HTERT RPE-1 (cell line): ENCODE data around the gene LEPROT.

Experiments used
- in situ Hi-C: fragments of 300-500 bp; cut with MboI; formaldehyde crosslinking; loops from 4 replicates; pipeline ENCODE4 v1.14.3; 2020; ENCODE audit warnings: low sequenced_read_pairs

The LEPROT gene

DNA sequence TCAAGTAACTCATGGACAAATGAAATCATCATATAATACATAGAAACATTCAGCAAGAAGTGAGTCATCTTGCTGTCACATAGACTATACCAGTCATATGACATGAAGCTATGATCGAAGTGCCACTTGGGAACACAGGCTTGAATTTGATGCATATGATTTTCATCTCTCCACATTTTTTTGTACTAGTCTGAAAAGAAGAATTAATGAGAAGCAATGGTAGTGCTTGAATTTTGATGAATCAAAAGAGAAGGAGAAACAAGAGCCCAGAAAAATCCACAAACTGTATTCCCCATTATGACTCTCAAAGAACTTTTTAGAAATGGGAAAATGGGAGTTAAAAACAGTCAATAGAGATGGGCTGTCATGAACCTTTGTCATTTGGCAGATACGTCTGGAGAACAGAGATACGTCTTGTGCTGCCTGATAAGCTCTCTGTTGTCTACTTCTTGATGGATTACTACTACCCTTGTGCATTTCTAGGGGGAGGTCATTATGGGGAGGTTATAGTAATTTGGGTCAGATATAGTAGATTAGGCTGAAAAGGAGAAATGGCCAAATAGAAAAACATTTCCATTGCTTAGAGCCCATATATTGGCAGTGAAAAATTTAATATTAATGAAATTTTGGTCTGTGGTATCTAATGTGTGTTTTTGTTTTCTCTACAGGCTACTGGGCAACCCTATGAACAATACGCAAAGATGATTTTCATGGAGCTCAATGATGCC, 8.0 kb upstream of the LEPROT start:
- in situ Hi-C loops: no loop called here

DNA sequence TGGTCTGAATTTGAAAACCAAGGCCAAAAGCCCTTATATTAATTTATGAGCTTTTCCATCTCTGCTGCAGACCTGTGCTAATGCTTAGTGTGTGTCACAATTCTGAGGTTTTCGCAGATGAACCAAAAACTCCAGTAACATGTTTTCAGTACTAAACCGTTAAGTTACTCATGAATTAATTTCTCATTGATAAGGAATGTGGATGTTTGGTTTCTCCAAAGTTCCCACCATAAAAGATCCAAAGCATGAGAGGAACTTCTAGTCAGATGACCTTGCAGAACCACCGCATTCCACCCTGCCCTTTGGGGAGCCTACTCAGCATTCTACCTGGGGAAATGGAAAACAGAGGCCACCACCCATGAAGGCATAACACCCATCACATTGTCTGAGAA, 7.5 kb upstream of the LEPROT start:
- in situ Hi-C loops: no loop called here

DNA sequence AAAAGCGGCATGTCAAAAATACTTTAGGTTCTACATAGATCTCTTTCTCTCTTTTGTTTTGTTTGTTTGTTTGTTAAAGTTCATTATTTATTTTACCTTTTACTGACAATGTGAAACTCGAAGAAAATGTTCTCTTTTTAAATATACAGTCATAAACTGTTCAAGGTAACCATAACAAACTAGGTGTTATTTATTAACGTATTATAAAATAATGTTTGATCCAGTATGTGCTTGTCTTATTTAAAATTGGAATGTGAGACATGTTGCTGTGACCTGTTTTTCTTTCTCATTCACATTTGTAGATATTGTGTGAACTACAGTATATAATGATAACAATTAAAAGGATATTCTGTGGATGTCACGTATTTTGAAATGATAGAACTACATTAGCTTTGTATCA, 5.9 kb upstream of the LEPROT start:
- in situ Hi-C loops: no loop called here

DNA sequence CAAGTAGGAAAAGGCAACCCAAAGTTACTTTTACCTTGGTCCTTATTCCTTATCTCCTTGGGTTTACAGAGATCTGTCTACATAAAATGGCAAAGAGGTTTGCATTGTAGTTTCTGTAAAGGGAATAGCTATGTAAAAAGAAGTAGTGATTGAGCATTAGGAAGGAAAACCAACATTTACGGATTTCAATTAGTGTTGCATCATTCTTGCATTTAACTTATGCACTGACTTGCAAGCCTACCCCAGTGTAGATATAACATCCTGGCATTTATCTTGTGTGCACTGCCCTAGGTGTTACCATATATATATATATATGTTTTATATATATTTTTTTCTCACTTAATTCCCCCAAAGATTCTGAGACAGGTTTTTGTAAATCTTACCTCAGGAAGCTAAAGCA, 3.7 kb upstream of the LEPROT start:
- in situ Hi-C loops: no loop called here

DNA sequence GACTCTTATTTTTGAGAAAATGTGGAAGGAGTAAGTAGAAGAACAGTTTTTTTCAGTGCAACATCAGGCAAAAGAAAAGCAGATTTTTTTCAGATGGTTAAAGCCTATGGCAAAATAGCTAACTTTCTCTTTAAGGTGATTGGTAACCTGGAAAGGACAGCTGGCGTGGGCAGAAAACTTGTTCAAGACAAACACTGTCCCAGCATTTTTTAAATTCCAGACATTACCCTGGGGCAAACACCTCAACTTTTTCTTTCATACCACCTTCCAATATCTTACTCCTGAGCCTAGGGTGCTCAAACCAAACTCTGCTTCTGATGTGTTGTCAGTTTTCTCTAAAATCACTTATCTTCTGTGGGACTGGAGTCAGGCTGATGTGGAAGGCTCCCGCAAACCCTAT, 2.7 kb upstream of the LEPROT start:
- in situ Hi-C loops: no loop called here

DNA sequence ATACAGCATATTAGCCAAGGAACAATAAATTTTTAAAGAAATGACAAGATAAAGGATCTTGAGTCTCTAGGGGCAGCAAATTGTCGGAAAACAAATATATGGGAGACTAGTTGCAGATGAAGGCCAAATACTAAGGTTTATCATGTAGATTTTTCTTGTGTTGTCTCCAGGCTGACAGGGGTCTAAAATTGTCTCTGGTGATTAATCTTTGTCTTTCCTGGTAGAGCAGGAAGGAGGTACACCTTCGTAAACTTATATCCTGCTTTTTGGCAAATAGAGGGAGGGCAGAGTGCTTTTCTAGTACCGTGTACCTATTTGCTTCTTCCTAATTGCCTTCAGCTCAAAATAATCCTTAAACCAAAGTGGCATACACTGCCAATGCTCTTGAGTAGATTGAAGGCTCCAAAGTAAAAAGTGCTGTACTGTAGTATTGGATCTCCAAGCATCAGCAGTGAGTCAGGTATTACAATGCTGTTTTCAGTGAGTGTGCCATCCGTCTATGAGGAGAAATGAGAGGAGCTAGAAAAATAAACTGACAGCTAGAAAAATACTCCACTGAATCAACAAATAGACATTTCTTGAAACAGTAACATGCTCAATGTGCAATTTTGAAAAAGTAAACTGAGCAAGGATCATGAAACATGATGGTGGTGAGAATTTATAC, 1.8 kb upstream of the LEPROT start:
- in situ Hi-C loops: no loop called here

DNA sequence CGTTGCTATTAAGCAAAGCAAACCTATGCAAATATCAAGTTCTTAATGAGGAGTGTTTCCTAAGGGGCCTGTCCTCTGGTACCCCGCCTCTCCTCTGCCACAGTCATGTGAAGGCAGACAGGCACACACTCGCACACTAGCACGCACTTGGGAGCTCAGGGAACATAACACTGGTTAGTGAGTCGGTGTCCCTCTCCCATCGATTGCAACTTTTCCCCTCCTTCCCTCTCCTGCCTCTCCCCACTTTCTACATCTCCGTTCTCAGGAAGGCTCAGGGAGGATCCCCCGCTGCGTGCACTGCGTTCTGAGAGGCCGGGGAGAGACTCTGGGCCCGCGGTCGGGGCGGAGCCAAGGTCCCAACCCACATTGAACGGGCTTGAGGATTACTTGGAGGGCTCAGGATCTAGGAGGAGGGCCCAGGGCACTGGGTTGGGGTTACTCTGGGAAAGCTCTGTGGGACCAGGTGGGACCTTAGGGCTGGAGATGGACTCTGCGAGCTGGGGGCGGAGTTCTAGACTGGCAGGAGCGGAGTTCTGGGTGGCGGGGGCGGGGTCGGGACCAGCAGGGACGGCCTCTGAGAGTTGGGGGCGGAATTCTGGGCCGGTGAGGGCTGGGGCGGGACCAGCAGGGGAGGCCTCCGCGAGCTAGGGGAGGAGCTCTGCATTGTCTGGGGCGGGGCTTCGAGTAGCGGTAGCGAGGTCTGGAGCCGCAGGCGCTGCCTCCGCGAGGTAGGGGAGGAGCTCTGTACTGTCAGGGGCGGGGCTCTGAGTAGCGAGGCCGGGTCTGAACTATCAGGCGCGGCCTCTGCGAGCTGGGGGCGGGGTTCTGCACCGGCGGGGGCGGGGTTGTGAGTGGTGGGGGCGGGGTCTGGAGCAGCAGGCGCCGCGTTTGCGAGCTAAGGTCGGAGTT, 533 bp upstream of the LEPROT start:
- in situ Hi-C loops: no loop called here

DNA sequence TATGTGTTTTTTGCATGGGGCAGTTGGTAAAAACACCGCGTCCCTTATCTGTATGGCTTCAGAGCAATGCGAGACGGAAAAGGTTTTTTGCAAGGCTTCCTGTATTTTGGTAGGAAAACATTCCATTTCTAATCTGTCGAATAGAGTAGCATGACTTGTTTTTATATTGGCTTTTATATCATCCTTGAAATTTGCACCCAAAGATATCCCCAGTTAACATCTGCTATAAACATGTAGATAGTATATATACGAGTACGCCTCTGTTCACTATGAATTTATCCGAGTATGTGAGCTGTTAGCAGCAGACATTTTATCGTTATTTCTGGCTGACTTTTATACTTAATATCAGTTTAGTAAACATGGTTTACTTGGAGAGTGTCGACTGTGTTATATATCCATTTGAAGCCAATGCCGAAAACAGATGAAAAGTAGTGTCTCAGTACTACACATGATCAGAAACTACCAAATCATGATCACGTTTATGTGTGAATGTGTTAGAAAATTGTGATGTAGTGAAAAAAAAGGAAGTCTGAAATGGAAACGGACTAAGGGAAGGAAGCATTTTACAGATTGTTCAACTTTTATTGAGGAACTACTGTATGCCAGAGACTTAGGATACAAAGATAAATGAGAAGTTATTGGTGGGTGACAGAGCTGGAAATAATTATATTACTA, 1.0 kb downstream of the LEPROT start:
- in situ Hi-C loops: no loop called here

DNA sequence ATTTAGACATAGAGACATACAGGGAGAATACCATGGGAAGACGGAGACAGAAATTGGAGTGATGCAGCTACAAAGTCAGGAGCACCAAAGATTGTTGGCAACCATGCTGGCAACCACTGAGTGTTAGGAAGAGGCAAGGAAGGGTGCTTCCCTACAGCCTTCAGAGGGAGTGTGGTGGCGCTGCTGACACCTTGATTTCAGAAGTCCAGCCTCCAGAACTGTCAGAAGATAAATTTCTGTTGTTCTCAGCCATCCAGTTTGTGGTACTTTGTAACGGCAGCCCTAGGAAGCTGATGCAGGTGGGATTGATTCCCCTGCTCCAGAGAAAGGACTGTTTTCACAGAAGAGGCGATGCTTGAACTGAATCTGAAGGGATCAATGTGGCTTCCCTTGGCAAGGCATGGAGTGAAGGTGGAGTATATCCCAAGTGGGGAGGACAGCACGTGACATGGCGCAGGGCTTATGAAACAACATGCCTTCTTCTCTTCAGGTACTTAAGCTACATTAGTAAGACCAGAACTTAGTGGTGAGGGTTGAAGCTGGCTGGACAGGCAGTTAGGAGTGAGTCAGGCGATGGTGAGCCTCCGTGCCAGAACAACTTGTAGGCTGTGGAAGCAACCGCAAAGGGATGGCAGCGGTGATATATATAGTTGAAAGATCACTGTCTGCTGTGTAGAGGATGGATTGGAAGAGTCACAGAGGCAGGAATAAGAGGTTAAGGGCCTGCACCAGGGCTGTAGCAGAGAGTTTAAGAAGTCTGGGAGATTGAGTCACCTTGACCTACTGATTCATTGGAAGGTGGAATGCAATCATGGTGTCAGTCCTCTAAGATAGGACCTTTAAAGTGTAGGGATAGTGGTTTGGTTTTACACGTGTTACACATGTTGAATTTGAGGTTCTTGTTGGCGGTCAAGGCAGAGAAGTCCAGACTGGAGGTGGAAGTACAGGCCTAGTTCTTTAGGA, 2.1 kb downstream of the LEPROT start:
- in situ Hi-C loops: no loop called here

DNA sequence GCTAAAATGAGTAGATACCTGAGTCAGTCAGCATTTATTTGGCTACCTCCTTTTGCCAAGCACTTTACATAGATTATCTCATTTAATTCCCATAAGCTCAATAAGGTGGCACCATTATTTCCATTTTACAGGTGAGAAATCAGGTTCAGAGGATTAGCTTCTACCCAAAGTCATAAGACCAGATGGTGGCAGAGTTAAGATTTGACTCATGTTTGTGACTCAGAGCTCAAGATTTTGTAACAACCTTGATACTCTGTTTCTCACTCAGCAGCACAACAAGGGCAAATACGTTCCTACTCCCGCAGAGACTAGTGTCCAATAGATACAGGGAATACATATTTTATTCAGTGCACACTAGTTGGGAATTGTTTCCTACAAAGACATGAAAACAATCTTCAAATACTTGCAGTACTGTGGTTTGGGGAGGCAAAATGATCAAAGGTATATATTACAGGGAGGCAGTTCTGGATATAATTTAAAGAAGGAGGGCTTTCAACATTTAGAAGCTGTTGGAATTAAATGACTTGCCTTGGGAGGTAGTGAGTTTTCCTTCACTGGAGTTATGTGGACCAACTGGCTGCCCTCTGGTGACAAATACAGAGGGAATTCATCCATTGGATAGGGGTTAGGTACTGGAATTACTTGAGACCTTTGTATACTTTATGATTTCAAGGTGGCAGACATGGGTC, 3.6 kb downstream of the LEPROT start:
- in situ Hi-C loops: no loop called here

DNA sequence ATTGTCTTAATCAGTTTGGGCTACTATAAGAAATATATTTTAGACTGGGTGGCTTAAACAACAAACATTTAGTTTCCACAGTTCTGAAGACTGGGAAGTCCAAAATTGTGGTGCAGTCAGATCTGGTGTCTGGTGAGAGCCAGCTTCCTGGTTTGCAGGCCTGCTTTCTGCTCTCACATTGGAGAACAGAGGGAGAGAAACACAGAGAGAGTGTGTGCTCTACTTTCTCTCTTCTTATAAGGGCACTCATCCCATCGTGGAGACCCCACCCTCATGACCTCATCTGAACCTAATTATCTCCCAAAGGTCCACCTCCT, 4.1 kb downstream of the LEPROT start:
- in situ Hi-C loops: no loop called here

DNA sequence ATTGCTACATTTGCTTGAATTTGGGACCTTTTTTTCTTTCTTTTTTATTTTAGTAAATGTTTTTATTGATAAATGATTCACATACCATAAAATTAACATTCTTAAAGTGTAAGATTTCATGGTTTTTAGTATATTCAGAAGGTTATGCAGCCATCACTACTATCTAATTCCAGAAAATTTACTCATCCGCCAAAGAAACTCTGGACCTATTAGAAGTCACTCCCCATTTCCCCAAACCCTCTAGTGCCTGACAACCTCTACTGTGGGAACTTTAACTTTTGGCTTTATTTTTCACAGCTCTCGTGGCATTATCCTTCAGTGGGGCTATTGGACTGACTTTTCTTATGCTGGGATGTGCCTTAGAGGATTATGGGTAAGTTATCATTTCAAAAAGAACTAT, 4.5 kb downstream of the LEPROT start:
- in situ Hi-C loops: no loop called here

DNA sequence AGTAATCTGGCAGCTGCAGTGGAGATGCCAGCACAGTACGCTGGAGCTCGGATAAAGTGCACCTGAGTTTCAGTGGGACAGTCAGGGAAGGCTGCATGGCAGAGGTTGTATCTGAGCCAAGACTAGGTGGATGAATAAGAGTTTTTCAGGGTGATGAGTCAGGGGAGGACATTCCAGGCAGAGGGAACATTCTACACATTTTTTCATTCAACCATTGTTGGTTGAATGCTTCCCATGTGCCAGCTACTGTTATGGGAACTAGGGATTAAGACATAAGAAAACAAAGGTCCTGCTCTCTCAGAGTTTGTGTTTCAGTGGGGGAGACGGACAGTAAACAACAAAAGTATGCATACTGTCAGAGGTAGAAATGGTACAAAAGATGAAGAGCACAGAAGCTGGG, 5.2 kb downstream of the LEPROT start:
- in situ Hi-C loops: no loop called here

DNA sequence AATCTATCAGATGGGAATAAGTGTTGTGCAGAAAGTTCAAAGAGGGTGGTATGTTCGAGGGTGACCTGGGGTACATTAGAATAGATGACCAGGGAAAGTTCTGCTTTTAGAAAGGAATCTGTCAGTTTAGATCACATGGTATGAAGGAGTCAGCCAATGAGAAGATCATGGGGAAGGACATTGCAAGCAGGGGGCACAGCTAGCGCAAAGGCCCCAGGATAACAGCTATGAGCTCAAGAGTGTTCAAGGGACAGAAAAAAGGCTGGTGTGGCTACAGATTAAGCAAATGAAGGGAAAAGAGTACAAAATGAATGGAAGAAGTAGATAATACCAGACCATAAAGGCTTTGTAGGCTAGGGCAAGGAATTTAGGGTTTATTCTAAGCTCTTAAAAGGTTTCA, 8.6 kb downstream of the LEPROT start:
- in situ Hi-C loops: no loop called here

DNA sequence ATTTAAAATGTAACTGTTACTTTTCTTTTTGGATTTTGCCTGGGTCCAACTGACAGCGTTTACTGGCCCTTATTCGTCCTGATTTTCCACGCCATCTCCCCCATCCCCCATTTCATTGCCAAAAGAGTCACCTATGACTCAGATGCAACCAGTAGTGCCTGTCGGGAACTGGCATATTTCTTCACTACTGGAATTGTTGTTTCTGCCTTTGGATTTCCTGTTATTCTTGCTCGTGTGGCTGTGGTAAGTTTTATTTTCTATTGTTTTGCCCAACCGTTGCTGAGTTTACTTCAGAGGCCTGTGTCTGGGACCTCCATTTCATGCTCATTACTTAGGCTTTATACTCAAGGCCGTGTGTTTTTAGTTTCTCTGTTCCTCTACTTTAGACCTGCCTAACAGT, 9.3 kb downstream of the LEPROT start:
- in situ Hi-C loops: no loop called here

DNA sequence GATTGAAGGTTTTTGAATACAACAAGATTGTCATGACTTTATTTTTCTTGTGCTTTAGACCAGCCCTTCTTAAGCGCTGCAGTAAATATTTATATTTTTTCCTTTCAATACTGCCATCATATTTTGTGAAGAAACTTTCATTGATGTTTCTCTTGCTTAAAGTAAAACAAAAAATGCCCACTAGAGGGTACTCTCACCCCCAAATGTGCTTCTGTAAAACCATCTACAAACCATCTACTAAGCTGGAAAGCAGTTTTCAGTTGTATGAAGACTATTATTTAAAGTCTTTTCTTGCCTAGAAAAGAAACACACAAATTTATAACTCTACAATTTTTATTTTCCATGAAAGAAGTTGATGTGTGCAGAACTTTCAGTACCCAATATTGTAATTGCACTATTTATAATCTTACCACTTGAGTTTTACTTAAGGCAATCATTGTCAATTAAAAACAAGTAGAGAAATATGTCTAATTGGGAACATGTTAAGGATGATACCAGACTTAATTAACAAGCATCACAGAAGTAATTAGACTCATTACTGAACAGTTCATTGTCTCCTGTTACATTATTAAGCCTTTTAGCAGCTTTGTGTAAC, 10.7 kb downstream of the LEPROT start:
- in situ Hi-C loops: no loop called here

DNA sequence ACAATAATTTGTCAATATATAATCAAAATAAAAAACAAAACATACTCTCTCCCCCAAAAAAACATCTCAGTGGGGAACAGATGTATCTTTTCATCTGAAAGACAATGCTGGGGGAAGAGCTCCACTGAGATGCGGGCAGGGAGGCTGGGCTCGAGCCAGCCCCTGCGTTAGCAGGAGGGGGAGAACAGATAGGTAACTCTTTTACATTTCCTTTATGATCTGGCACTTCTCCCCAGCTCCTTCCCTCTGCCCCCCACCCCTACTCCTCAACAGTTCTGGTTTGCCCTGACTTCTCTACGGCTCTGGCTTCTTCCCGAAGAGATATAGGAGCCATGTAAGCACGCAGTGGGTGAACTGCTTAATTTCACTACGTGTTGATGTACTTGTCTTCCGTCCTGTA, 12.4 kb downstream of the LEPROT start:
- in situ Hi-C loops: no loop called here

DNA sequence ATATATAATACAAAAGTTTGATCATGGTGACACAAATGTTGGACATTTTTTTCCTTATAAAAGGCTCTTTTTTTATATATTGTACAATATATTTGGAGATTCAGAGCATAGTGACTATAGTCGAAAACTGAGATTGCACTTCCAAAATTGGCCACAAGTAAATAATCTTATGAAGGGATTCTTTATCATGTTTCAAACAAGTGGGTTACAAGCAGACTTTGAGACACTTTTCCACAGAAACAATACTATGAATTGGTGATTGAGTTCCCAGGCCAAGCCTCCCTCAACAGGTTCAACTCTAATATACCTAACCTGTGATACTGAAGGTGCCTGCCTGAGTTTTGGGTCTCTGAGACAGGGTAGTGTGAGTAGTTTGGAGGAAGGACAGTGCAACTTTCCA, 13.8 kb downstream of the LEPROT start:
- in situ Hi-C loops: no loop called here

DNA sequence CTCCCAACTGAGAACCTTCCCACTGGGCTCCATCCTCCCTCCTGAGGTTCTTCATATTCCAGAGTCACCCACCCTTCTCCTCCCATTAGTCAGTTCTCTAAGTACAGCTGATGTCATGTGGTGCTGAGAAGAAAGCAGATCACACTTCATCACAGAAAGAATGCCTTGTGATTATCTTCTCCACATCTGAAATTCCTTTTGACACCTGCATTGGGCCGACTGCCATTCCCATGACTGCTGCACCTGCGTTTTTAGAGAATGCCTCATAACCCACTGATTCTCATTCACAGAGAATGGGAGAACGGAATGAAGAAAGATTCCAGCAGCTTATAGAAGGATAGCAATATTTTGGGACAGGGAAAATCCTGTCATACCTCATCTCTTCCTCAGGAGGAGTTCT, 14.3 kb downstream of the LEPROT start:
- in situ Hi-C loops: no loop called here
